IgD-negative memory B cell (primary cell): ENCODE results near the gene KMT2C. TPM values are rescaled to one million over a fixed set of nuclear protein-coding genes. Genes with fewer than 3 reads are reported as not detected.

Experiments used
- H3K27ac Mint-ChIP-seq, 3 donors: one replicate each; pipeline ENCODE4 v1.8.0; 2020 to 2022; ENCODE audit warnings: mild to moderate bottlenecking in 3 of 3, mixed read lengths in 3 of 3, moderate library complexity in 1 of 3
- H3K27me3 Mint-ChIP-seq: one replicate; pipeline ENCODE4 v1.8.0; 2021; ENCODE audit warnings: mixed read lengths
- H3K36me3 Mint-ChIP-seq: one replicate; pipeline ENCODE4 v1.8.0; 2020; ENCODE audit warnings: mild to moderate bottlenecking, mixed read lengths
- H3K4me1 Mint-ChIP-seq, 3 donors: one replicate each; pipeline ENCODE4 v1.8.0; 2020 to 2022; ENCODE audit warnings: mixed read lengths in 3 of 3, mild to moderate bottlenecking in 1 of 3
- H3K4me3 Mint-ChIP-seq, 4 donors: one replicate each; pipeline ENCODE4 v1.8.0; 2020 to 2022; ENCODE audit warnings: mild to moderate bottlenecking in 4 of 4, mixed read lengths in 4 of 4, moderate library complexity in 3 of 4
- H3K9me3 Mint-ChIP-seq, 3 donors: one replicate each; pipeline ENCODE4 v1.8.0; 2020 to 2021; ENCODE audit warnings: mixed read lengths in 3 of 3, mild to moderate bottlenecking in 1 of 3
- polyA plus RNA-seq: library from polyadenylated mRNA; unstranded; fragments of 300-500 nt; fragmentation: Illumina TruSeq; gene quantifications from one replicate; pipeline ENCODE4 v1.2.3, GENCODE V29; 2021

KMT2C gene
- polyA plus RNA-seq, 1 donor from 2014 or later = 23.7 TPM

GRCh38 chr7:152173372-152174070, 262.3 kb downstream of the KMT2C start:
- no peaks in the 10 kb centered on the region for H3K27me3 Mint-ChIP-seq
- H3K27ac Mint-ChIP-seq = no peak overlapping the region
- H3K36me3 Mint-ChIP-seq = peaks cover 1% of the 10 kb centered on the region
- no peak overlapping the region for H3K4me3 Mint-ChIP-seq
- no peaks in the 10 kb centered on the region for H3K9me3 Mint-ChIP-seq
- H3K4me1 Mint-ChIP-seq = peaks cover 12 to 20% (median 16%) of the 10 kb centered on the region in 3 donors

- Mint-ChIP-seq H3K36me3 (peaks cover 16% of the 10 kb centered on the region), H3K27me3 (no peaks in the 10 kb centered on the region), H3K4me1 (peaks cover 19 to 38% (median 31%) of the 10 kb centered on the region in 3 donors), H3K27ac (peak overlapping the region in 1 of 3 donors; percentile 53), H3K4me3 (peak overlapping the region in 1 of 4 donors; percentile 22), H3K9me3 (no peaks in the 10 kb centered on the region)
Measured at GRCh38 chr7:152162287-152162686, 273.5 kb downstream of the KMT2C start.

GRCh38 chr7:152161171-152161570, 274.6 kb downstream of the KMT2C start:
- Mint-ChIP-seq H3K9me3 (no peaks in the 10 kb centered on the region), H3K36me3 (peaks cover 13% of the 10 kb centered on the region), H3K27ac (peak overlapping the region in 1 of 3 donors; percentile 50), H3K4me1 (peaks cover 19 to 38% (median 30%) of the 10 kb centered on the region in 3 donors), H3K27me3 (no peaks in the 10 kb centered on the region), H3K4me3 (no peak overlapping the region)

GRCh38 chr7:152158801-152159587, 276.8 kb downstream of the KMT2C start:
- peak overlapping the region; percentile 0 to 83 (median 68) for H3K4me3 Mint-ChIP-seq
- peaks cover 19 to 38% (median 32%) of the 10 kb centered on the region in 3 donors for H3K4me1 Mint-ChIP-seq
- peak overlapping the region; percentile 28 to 93 (median 80) for H3K27ac Mint-ChIP-seq
- no peaks in the 10 kb centered on the region for H3K27me3 Mint-ChIP-seq
- H3K9me3 Mint-ChIP-seq = no peaks in the 10 kb centered on the region
- H3K36me3 Mint-ChIP-seq = peaks cover 8% of the 10 kb centered on the region

- no peaks in the 10 kb centered on the region for H3K9me3 Mint-ChIP-seq
- peaks cover 0 to 11% (median 0%) of the 10 kb centered on the region in 3 donors for H3K4me1 Mint-ChIP-seq
- H3K4me3 Mint-ChIP-seq = no peak overlapping the region
- H3K27me3 Mint-ChIP-seq = no peaks in the 10 kb centered on the region
- peak overlapping the region in 1 of 3 donors; percentile 21 for H3K27ac Mint-ChIP-seq
- peaks cover 19% of the 10 kb centered on the region for H3K36me3 Mint-ChIP-seq
Measured at GRCh38 chr7:152152267-152152666, 283.5 kb downstream of the KMT2C start.

- Mint-ChIP-seq H3K27ac (peak overlapping the region in 2 of 3 donors; percentile 23 to 26), H3K36me3 (peaks cover 21% of the 10 kb centered on the region), H3K27me3 (no peaks in the 10 kb centered on the region), H3K4me1 (peaks cover 0 to 17% (median 4%) of the 10 kb centered on the region in 3 donors), H3K9me3 (no peaks in the 10 kb centered on the region), H3K4me3 (no peak overlapping the region)
Measured at GRCh38 chr7:152149363-152149762, 286.4 kb downstream of the KMT2C start.

GRCh38 chr7:152148706-152149105, 287.1 kb downstream of the KMT2C start:
- Mint-ChIP-seq H3K27ac (peak overlapping the region in 1 of 3 donors; percentile 26), H3K9me3 (no peaks in the 10 kb centered on the region), H3K4me3 (no peak overlapping the region), H3K4me1 (peaks cover 0 to 15% (median 4%) of the 10 kb centered on the region in 3 donors), H3K27me3 (no peaks in the 10 kb centered on the region), H3K36me3 (peaks cover 18% of the 10 kb centered on the region)

GRCh38 chr7:152145853-152146466, 289.8 kb downstream of the KMT2C start:
- peaks cover 18% of the 10 kb centered on the region for H3K36me3 Mint-ChIP-seq
- no peaks in the 10 kb centered on the region for H3K9me3 Mint-ChIP-seq
- peak overlapping the region in 1 of 3 donors; percentile 39 for H3K27ac Mint-ChIP-seq
- no peak overlapping the region for H3K4me3 Mint-ChIP-seq
- no peaks in the 10 kb centered on the region for H3K27me3 Mint-ChIP-seq
- H3K4me1 Mint-ChIP-seq = peaks cover 0 to 8% (median 6%) of the 10 kb centered on the region in 3 donors

GRCh38 chr7:152144557-152145245, 291.1 kb downstream of the KMT2C start:
- Mint-ChIP-seq H3K9me3 (no peaks in the 10 kb centered on the region), H3K4me1 (peaks cover 0 to 8% (median 6%) of the 10 kb centered on the region in 3 donors), H3K4me3 (no peak overlapping the region), H3K27ac (no peak overlapping the region), H3K36me3 (peaks cover 18% of the 10 kb centered on the region), H3K27me3 (no peaks in the 10 kb centered on the region)

- Mint-ChIP-seq H3K36me3 (peaks cover 13% of the 10 kb centered on the region), H3K27me3 (no peaks in the 10 kb centered on the region), H3K9me3 (no peaks in the 10 kb centered on the region), H3K27ac (peak overlapping the region; percentile 59 to 66 (median 62)), H3K4me3 (no peak overlapping the region), H3K4me1 (peaks cover 0 to 8% (median 6%) of the 10 kb centered on the region in 3 donors)
Measured at GRCh38 chr7:152142976-152143595, 292.7 kb downstream of the KMT2C start.

- H3K4me3 Mint-ChIP-seq = peak overlapping the region in 1 of 4 donors; percentile 5
- no peaks in the 10 kb centered on the region for H3K9me3 Mint-ChIP-seq
- H3K36me3 Mint-ChIP-seq = peaks cover 10% of the 10 kb centered on the region
- peak overlapping the region in 1 of 3 donors; percentile 1 for H3K27ac Mint-ChIP-seq
- peaks cover 0 to 8% (median 6%) of the 10 kb centered on the region in 3 donors for H3K4me1 Mint-ChIP-seq
- no peaks in the 10 kb centered on the region for H3K27me3 Mint-ChIP-seq
Measured at GRCh38 chr7:152140560-152140959, 295.2 kb downstream of the KMT2C start.

GRCh38 chr7:152140067-152140466, 295.7 kb downstream of the KMT2C start:
- peaks cover 10% of the 10 kb centered on the region for H3K36me3 Mint-ChIP-seq
- H3K9me3 Mint-ChIP-seq = no peaks in the 10 kb centered on the region
- peaks cover 0 to 6% (median 3%) of the 10 kb centered on the region in 3 donors for H3K4me1 Mint-ChIP-seq
- peak overlapping the region in 1 of 3 donors; percentile 1 for H3K27ac Mint-ChIP-seq
- H3K4me3 Mint-ChIP-seq = no peak overlapping the region
- no peaks in the 10 kb centered on the region for H3K27me3 Mint-ChIP-seq

GRCh38 chr7:152137476-152138025, 298.3 kb downstream of the KMT2C start:
- Mint-ChIP-seq H3K4me1 (peaks cover 0 to 4% (median 0%) of the 10 kb centered on the region in 3 donors), H3K27ac (no peak overlapping the region), H3K27me3 (no peaks in the 10 kb centered on the region), H3K9me3 (no peaks in the 10 kb centered on the region), H3K4me3 (no peak overlapping the region), H3K36me3 (peaks cover 4% of the 10 kb centered on the region)

- no peaks in the 10 kb centered on the region for H3K9me3 Mint-ChIP-seq
- peaks cover 0 to 4% (median 0%) of the 10 kb centered on the region in 3 donors for H3K4me1 Mint-ChIP-seq
- H3K36me3 Mint-ChIP-seq = peaks cover 4% of the 10 kb centered on the region
- no peak overlapping the region for H3K4me3 Mint-ChIP-seq
- no peak overlapping the region for H3K27ac Mint-ChIP-seq
- H3K27me3 Mint-ChIP-seq = no peaks in the 10 kb centered on the region
Measured at GRCh38 chr7:152136686-152137085, 299.1 kb downstream of the KMT2C start.
